ENCODE measurements around the gene KCNH3. TPM values are rescaled to one million over a fixed set of nuclear protein-coding genes. Genes with fewer than 3 reads are reported as not detected.

Gene KCNH3
- total and polyA plus RNA-seq, 9 donors: 0.13 to 5.9 (median 0.72) TPM; not detected in 2

- no peak for DNase-seq
- Histone ChIP-seq H3K4me3 (no peak overlapping the region), H3K4me1 (ENCODE audit: insufficient read depth) (no peaks in the 10 kb centered on the region), H3K36me3 (no peaks in the 10 kb centered on the region), H3K9me3 (no peaks in the 10 kb centered on the region), H3K27me3 (no peaks in the 10 kb centered on the region), H3K27ac (no peak overlapping the region)
- intact Hi-C loops (cut with DNase I): no loop called here
- WGBS, 3 donors: 68 to 95% (median 91%) methylated on average over 1 of the region's 1 CpG
- no peak for TF ChIP-seq EP300 (IDR thresholded peaks at IDR 0.05)
- TF ChIP-seq, protein P1, sequence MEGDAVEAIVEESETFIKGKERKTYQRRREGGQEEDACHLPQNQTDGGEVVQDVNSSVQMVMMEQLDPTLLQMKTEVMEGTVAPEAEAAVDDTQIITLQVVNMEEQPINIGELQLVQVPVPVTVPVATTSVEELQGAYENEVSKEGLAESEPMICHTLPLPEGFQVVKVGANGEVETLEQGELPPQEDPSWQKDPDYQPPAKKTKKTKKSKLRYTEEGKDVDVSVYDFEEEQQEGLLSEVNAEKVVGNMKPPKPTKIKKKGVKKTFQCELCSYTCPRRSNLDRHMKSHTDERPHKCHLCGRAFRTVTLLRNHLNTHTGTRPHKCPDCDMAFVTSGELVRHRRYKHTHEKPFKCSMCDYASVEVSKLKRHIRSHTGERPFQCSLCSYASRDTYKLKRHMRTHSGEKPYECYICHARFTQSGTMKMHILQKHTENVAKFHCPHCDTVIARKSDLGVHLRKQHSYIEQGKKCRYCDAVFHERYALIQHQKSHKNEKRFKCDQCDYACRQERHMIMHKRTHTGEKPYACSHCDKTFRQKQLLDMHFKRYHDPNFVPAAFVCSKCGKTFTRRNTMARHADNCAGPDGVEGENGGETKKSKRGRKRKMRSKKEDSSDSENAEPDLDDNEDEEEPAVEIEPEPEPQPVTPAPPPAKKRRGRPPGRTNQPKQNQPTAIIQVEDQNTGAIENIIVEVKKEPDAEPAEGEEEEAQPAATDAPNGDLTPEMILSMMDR (IDR thresholded peaks at IDR 0.05): no peak
- TF ChIP-seq POLR2A (IDR thresholded peaks at IDR 0.05): no peak
Measured at GRCh38 chr12:49491823-49492222, 47.0 kb upstream of the KCNH3 start.

GRCh38 chr12:49493900-49494299 lies 44.9 kb upstream of the KCNH3 start:
- Histone ChIP-seq H3K9me3 (no peaks in the 10 kb centered on the region), H3K27me3 (no peaks in the 10 kb centered on the region), H3K36me3 (no peaks in the 10 kb centered on the region), H3K4me3 (no peak overlapping the region), H3K27ac (no peak overlapping the region), H3K4me1 (ENCODE audit: insufficient read depth) (no peaks in the 10 kb centered on the region)
- intact Hi-C loops (cut with DNase I): no loop called here
- TF ChIP-seq, protein P1 (IDR thresholded peaks at IDR 0.05): no peak
- TF ChIP-seq POLR2A (IDR thresholded peaks at IDR 0.05) (no peak), EP300 (IDR thresholded peaks at IDR 0.05) (no peak)
- 96 to 97% (median 97%) methylated on average over 2 of the region's 2 CpGs for WGBS, 3 donors
- no peak for DNase-seq

GRCh38 chr12:49496417-49497360 lies 42.1 kb upstream of the KCNH3 start:
- no peaks in the 10 kb centered on the region for H3K27me3 ChIP-seq
- no peak overlapping the region for H3K4me3 ChIP-seq
- no peak overlapping the region for H3K27ac ChIP-seq
- TF ChIP-seq, protein P1 (IDR thresholded peaks at IDR 0.05): no peak
- no peak for TF ChIP-seq POLR2A (IDR thresholded peaks at IDR 0.05)
- no peak for TF ChIP-seq EP300 (IDR thresholded peaks at IDR 0.05)
- H3K36me3 ChIP-seq: no peaks in the 10 kb centered on the region
- H3K4me1 ChIP-seq (ENCODE audit: insufficient read depth): no peaks in the 10 kb centered on the region
- intact Hi-C loops (cut with DNase I): no loop called here
- no peak for DNase-seq
- no peaks in the 10 kb centered on the region for H3K9me3 ChIP-seq
- WGBS, 3 donors: 87 to 88% (median 87%) methylated on average over 10 of the region's 10 CpGs

DNA sequence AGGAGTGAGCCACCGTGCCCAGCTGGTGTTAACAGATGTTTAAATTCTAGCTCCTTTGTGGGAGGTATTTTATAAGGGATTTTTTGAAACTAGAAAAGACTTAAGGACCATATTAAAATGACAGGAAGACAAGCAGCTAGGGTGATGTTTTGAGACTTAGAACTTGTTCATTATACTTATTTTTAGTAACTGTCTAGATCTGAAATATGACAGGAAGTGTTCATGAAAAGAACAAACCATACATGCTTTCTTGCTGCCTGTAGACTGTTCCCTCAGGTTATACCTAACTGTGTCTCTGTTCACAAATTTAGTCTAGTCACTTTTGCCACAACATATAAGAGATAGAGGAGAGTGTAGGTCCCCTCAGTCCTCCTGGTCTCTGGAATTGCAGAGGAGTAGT lies 36.9 kb upstream of the KCNH3 start:
- TF ChIP-seq EP300 (IDR thresholded peaks at IDR 0.05) (no peak), POLR2A (IDR thresholded peaks at IDR 0.05) (no peak)
- TF ChIP-seq, protein P1 (IDR thresholded peaks at IDR 0.05): no peak
- H3K4me3 ChIP-seq: no peak overlapping the region
- intact Hi-C loops (cut with DNase I): no loop called here
- no peak for DNase-seq
- H3K27me3 ChIP-seq: no peaks in the 10 kb centered on the region
- no peaks in the 10 kb centered on the region for H3K4me1 ChIP-seq (ENCODE audit: insufficient read depth)
- H3K9me3 ChIP-seq: no peaks in the 10 kb centered on the region
- 74 to 84% (median 76%) methylated on average over 1 of the region's 1 CpG for WGBS, 3 donors
- no peaks in the 10 kb centered on the region for H3K36me3 ChIP-seq
- no peak overlapping the region for H3K27ac ChIP-seq
